ENCODE data around the gene CAMTA1.

The CAMTA1 gene

GRCh38 chr1:7094509-7094908 lies 309.3 kb downstream of the CAMTA1 start:
- no peak for DNase-seq

GRCh38 chr1:7095343-7095964 lies 310.2 kb downstream of the CAMTA1 start:
- DNase-seq = no peak

- no peak for DNase-seq
Measured at GRCh38 chr1:7097938-7098592, 312.8 kb downstream of the CAMTA1 start.

- DNase-seq = no peak
Measured at GRCh38 chr1:7098641-7099040, 313.4 kb downstream of the CAMTA1 start.

- no peak for DNase-seq
Measured at GRCh38 chr1:7100479-7100878, 315.2 kb downstream of the CAMTA1 start.

DNA sequence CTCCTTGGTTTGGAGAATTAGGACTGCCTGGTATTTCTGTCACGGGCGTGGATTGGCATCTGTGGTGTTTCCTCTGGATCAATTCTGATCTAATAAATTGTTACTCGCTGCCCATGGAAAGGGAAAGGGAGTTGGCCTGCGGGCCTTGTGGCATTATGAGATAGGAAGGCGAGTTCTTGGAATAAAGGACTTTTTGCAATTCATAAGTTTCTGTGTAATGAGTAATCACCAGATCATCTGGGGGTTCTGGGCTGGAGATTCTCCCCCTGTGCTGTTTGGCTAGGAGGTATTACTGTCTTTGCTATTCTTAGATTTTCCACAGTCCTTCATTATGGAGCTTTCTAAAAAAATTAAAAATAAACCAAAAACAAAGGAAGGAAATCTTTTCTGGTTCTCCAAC lies 315.9 kb downstream of the CAMTA1 start:
- no peak for DNase-seq

DNA sequence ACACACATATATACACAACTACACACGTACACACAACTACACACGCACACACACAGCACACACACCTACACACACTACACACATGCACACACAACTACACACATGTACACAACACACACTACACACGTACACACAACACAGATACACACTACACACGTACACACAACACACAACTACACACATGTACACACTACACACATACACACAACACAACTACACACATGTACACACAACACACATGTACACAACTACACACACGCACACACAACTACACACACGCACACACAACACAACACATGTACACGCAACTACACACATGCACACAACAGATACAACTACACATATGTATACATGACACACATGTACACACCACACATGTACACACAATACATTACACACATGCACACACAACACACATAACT lies 318.1 kb downstream of the CAMTA1 start:
- DNase-seq = no peak

DNA sequence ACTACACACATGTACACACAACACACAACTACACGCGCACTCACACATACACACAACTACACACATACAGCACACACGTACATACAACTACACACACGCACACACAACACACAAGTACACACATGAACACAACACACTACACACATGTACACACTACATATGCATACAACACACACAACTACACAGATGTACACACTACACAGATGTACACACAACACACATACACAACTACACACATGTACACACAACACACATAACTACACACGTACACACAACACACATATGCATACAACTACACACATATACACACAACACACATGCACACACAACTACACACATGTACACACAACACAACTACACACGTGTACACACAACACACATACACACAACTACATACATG lies 318.6 kb downstream of the CAMTA1 start:
- DNase-seq = no peak

DNA sequence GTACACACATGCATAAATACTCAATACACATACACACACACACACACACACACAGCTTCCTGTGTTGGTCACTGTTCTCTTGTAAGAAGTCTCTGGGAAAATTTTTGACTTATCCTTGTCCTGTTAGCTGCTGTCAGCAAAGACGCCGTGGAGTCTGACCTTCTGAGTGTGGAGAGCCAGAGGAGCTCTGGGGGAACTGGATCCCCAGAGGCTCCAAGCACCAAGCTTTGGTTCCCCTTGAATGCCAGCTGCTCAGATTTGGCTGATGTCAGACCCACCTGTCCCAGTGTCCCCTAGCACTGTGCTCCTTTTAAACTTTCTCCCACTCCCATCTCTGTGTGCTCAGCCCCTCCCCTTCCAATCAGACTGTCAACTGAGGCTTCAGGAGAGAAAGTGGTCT lies 319.1 kb downstream of the CAMTA1 start:
- no peak for DNase-seq

- DNase-seq = no peak
Measured at GRCh38 chr1:7105269-7105668, 320.0 kb downstream of the CAMTA1 start.

DNA sequence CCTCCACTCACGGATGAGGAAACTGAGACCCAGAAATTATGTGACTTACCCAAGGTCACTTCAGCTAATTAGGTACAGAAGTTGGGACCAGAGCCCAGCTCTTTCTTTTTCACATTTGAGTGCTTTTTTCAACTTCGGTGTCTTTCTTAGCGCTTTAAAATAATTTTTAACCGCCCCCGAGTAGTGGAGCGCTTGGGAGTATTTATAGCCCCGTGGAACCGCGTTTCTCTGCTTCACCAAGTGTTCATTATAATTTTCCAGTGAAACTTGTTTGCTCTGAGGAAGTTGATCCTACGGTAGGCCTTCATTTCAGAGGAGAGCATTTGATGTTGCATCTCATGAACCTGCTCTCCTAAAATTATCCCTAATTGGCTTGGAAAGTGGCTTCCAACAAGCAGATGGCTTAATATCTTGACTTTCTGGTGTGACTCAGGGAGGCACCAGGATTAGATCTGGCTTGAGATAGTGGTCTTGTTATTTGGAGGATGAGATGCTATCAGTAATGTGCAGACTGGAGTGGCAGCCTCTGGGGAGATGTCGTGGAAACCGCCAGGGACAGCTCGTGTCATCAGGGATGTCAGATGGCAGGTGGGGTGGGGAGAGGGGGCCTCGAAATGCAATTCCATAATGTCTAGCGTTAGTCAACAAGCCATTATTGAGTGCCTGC lies 321.3 kb downstream of the CAMTA1 start:
- DNase-seq = no peak

DNA sequence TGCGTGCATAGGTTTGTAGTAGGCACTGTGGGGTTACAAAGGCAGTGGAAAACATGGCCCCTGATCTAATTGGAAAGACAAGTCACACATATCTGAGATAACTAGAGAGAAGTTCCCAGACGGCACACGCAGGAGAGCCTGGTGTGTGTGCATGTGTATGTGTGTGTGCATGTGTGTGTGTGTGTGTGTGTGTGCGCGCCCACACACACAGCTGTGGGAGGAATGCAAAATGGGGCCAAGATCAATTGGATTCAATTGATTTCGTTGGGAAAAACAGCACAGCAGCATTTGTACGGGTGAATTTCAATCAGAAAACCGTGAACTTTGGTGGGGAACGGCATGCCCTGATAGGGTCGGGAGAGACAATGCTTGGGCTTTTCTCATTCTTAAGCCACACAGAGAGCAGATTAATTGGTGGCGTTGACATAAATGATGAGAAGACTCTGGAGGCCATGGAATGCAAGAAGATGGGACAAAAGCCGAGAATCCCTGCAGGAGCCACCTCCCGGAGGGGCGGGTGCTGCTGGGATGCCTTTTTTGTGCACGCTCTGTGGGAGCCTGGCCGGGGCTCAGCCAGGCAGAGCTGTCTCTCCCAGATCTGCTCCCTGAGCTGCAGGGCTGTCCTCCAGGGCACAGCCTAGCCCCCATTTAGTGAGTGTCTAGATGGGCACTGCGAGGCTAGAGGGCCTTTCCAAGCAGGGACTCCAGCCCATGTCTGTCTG lies 322.0 kb downstream of the CAMTA1 start:
- no peak for DNase-seq

DNA sequence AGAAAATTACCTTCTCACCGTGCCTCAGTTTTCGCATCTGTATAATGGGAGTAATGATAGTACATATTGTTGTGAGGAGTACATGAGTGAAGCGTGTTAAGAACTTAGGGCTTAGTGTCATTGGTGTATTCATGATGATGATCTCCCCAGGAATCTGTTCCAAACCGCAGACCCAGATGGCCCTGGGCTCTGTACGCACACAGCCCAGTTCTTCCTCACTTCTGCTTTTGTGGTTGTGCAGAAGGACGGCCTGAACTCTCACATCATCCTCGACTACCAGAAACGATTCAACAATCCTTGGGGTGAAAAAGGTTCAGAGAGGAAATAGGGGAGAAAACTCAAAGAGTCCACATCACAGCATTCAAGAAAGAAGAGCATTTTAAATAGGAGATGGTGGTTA lies 323.0 kb downstream of the CAMTA1 start:
- no peak for DNase-seq

DNA sequence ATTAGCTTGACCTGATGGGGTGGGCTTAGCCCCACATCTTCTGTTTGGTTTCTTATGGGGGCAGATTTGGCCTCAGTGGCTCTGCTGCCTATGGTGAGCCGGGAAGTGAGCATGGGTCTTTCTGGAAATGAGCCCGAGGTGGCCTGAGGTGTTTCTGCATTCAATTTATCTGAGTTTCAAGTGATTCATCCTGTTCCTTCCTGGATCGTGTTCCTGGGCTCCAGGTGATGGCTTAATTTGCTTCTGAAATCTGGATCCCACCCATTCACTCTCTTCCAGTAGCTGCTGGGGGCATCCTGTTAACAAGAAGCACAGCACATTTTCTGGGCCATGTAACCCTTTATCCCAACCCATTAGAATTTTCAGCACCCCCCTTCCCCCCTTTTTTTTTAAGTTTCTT lies 324.6 kb downstream of the CAMTA1 start:
- no peak for DNase-seq

GRCh38 chr1:7110321-7110720 lies 325.1 kb downstream of the CAMTA1 start:
- no peak for DNase-seq

- no peak for DNase-seq
Measured at GRCh38 chr1:7111853-7112252, 326.6 kb downstream of the CAMTA1 start.

- no peak for DNase-seq
Measured at GRCh38 chr1:7113136-7113535, 327.9 kb downstream of the CAMTA1 start.

GRCh38 chr1:7113822-7114221 lies 328.6 kb downstream of the CAMTA1 start:
- DNase-seq = no peak

DNA sequence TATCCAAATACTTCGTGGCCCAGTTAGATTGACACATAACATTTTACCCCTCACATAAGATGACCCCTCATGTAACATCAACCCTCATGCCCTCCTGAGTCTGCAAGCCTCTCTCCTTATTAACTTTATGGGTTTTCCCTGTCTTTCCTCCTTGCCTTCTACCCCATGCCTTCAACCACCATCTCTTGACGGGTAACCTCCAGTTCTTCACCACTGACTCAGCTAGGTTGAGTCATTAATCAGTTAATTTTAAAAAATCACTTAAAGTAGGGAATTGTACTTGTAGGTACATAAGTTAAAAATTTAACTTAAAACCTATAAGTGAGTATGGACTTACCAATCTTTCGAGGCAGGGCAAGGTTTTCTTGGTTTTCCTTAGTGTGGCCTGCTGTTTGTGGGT lies 330.7 kb downstream of the CAMTA1 start:
- DNase-seq = no peak

DNA sequence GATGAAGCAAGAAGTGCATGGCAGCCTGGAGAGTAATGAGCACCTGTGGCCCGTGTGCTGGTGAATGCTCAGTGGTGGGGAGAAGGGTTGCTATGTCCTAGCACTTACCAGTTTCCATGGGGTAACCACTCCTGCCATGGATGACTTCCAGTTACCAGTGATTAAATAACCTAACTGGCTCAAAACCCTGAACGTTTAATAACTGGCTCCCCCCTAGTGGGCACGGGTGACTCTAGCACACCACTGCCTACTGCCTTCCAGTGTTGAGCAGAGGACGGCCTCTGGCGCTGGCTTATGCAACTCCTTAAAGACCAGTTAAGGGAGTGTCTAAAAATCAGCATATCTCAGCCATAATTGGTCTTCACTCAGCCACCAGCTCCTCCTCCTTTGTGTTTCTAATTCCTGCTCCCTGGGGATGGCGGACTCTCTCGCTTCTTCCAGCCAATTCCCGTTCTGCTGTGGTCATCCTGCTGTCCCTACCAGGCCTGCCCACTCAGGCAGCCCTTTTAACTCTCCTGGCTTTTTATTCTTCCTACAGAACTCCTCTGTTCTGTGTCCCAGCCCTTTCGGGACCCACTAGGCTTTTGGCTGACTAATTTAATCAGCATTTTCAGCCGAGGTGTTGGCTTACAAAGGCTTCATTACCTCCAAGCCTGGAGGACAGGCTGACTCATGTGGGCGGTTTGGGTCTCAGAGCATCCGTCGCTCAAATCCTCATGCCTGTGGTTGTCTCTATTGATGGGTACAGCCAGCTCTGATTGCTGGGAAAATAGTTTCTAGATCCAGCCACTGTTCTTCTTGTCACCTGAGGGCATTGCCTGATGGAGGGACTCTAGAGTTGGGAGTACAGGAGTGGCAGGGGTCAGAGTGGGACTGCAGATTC lies 332.4 kb downstream of the CAMTA1 start:
- no peak for DNase-seq

- no peak for DNase-seq
Measured at GRCh38 chr1:7119156-7119555, 333.9 kb downstream of the CAMTA1 start.

GRCh38 chr1:7120863-7121621 lies 335.8 kb downstream of the CAMTA1 start:
- no peak for DNase-seq
